Measurements from ENCODE around the gene LYRM1.
"Not testable (repeated sequence)": the region's sequence is repeated elsewhere in the genome, so short reads cannot be mapped to it uniquely, and the experiment has no call there.

LYRM1 gene, protein sequence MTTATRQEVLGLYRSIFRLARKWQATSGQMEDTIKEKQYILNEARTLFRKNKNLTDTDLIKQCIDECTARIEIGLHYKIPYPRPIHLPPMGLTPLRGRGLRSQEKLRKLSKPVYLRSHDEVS

DNA sequence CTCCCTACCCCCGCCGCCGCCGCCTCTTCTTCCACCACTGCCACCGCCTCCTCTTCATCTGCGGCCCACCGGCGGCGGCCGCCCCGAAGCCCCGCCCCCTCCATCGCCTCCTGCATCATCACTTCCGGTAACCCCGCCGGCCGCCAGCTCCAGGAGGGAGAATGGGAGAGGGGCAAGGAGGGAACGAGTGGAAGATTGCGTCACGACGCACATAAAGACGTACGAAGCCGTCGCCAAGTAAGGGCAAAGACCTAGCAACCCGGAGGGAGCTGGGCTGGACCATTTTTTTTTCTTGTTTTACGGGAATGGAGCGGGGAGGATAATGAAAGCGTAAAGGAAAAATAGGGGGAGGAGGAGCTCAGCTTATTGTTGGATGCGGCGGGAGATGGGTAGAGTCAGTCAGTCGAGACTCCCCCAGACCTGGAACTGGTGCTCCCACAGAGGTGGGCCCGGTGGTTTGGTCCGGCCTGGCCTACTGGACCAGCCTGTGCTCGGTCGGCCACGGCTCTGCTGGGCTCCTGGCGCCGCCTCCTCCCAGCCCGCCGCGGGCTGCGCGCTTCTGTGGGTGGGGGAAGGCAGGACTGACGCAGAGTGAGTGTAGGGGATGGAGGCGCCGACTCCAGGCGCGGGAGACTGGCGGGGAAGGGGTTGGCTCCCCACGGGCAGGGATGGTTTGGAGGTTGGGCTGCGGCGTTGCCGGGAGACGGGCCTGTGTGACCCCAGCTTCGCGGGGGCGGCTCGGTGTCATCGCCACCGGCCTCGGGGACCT, at the start of gene LYRM1, which contains the start of gene DCUN1D3:
TSS of gene LYRM1 (plus strand) at position 473 of the 769 bp plus-strand sequence. CDS start 14,785 bp downstream, outside the sequence.
TSS of gene DCUN1D3 (minus strand) at position 60 of the 769 bp plus-strand sequence. CDS start 37,820 bp downstream, outside the sequence.
- H3K9me3 ChIP-seq (ENCODE audit: control insufficient read depth, low read length), result no peaks in the 10 kb centered on the region
- H3K27me3 ChIP-seq (ENCODE audit: control insufficient read depth, insufficient read depth, low read length), result no peaks in the 10 kb centered on the region
- peak within 1 kb of the TSS; percentile 60 for H3K4me3 ChIP-seq (ENCODE audit: low read length)
- H3K36me3 ChIP-seq (ENCODE audit: control insufficient read depth, insufficient read depth, low read length), result no peaks in the 10 kb centered on the region
- peak within 1 kb of the TSS; percentile 93 for H3K9ac ChIP-seq (ENCODE audit: low read length)
- peaks cover 53% of the 10 kb centered on the region for H3K4me1 ChIP-seq (ENCODE audit: control insufficient read depth, insufficient read depth, low read length)

- H3K9ac ChIP-seq (ENCODE audit: low read length), result peak overlapping the region; percentile 26
- peaks cover 24% of the 10 kb centered on the region for H3K4me1 ChIP-seq (ENCODE audit: control insufficient read depth, insufficient read depth, low read length)
- H3K9me3 ChIP-seq (ENCODE audit: control insufficient read depth, low read length), result no peaks in the 10 kb centered on the region
- H3K4me3 ChIP-seq (ENCODE audit: low read length), result no peak overlapping the region
- no peaks in the 10 kb centered on the region for H3K27me3 ChIP-seq (ENCODE audit: control insufficient read depth, insufficient read depth, low read length)
- H3K36me3 ChIP-seq (ENCODE audit: control insufficient read depth, insufficient read depth, low read length), result no peaks in the 10 kb centered on the region
Measured at GRCh38 chr16:20850981-20851380, 49.6 kb upstream of the LYRM1 start.

DNA sequence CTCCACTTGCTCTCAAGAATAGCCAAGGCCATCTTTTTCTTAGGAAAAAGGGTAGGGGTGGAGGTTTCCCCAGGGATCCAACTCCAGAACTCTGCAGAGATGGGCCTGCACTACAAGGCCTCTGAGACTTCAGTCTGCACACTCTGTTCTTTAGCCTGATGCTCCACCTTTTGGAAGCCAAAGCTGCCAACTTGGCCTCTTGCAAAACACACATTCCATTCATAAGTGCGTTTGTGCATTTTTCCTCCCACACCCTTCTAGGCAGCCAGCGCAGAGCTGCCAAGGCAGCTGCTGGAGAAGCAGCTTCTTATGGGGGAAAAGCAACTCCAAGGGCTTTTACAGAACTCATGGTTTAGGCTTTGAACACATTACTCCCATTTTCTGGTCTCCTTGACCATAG, 49.0 kb upstream of the LYRM1 start:
- Histone ChIP-seq H3K36me3 (ENCODE audit: control insufficient read depth, insufficient read depth, low read length) (no peaks in the 10 kb centered on the region), H3K4me1 (ENCODE audit: control insufficient read depth, insufficient read depth, low read length) (peaks cover 24% of the 10 kb centered on the region), H3K27me3 (ENCODE audit: control insufficient read depth, insufficient read depth, low read length) (no peaks in the 10 kb centered on the region), H3K9ac (ENCODE audit: low read length) (peak overlapping the region; percentile 13), H3K9me3 (ENCODE audit: control insufficient read depth, low read length) (no peaks in the 10 kb centered on the region), H3K4me3 (ENCODE audit: low read length) (no peak overlapping the region)

DNA sequence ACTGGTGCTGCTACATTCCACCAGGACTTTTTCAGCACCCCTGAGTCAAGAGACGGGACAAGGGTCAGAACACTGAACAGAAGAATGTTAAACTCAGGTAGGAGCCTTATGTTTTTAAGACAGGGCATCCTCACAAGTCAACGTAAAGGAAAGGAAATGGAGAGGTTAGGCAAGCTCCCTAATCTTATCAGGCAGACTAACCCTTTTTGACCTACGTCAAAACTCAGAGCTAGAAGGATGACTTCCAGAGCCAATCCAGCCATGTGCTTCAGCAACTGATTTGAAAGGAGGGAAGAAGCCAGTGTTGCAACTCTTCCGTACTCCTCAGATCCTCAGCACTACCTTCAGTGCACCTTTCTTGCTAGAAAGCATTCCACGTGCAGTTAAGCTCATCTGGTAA, 47.4 kb upstream of the LYRM1 start:
- Histone ChIP-seq H3K4me3 (ENCODE audit: low read length) (no peak overlapping the region), H3K9me3 (ENCODE audit: control insufficient read depth, low read length) (no peaks in the 10 kb centered on the region), H3K4me1 (ENCODE audit: control insufficient read depth, insufficient read depth, low read length) (peaks cover 24% of the 10 kb centered on the region), H3K27me3 (ENCODE audit: control insufficient read depth, insufficient read depth, low read length) (no peaks in the 10 kb centered on the region), H3K36me3 (ENCODE audit: control insufficient read depth, insufficient read depth, low read length) (no peaks in the 10 kb centered on the region), H3K9ac (ENCODE audit: low read length) (no peak overlapping the region)

DNA sequence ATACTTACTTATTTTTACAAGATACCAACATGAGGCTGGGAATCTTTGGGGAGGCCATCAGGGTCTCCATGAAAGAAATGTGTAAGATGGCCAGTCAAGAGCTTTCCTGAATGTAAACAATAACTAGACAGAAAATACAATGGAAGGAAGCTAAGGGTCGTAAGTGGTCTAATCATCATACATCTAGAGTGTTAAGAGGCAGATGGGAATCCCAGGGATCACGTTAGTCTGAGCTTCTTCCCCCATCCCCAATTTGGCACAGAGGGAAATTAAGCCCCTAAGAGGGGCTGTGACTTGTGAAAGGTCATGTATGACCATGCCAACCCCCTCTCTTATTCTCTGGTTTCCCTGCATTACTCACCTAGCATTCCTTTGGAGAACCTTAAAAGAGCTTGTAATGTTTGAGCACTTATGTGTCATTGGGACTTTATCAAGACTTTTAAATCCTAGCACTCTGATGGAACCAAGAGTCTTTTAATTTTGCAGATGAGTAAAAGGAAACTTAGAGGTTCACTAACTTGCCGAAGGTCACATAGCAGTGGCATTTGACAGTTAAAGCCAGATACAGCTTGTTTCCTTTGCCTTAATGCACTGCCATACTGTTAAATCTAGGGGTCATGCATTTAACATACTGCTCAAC, 46.5 kb upstream of the LYRM1 start:
- Histone ChIP-seq H3K9ac (ENCODE audit: low read length) (no peak overlapping the region), H3K4me3 (ENCODE audit: low read length) (no peak overlapping the region), H3K9me3 (ENCODE audit: control insufficient read depth, low read length) (no peaks in the 10 kb centered on the region), H3K27me3 (ENCODE audit: control insufficient read depth, insufficient read depth, low read length) (no peaks in the 10 kb centered on the region), H3K4me1 (ENCODE audit: control insufficient read depth, insufficient read depth, low read length) (peaks cover 24% of the 10 kb centered on the region), H3K36me3 (ENCODE audit: control insufficient read depth, insufficient read depth, low read length) (no peaks in the 10 kb centered on the region)

DNA sequence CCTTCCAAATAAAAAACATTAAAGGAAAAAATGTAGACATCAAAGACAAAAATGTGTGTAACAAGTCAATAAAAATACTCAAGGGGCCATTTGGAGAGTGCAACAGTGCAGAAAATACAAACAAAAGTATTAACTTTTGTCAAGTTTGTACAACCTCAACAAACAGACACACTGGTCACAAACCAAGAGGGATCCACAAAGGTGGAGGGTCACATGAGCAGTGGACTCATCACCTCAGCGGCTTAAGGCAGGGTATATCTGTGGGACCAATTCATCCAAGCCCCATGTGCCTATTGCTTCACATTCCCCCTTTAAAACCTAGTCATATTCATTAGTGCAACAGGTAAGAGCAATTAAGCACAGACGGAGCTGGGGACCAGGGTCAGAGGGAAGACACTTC, 45.6 kb upstream of the LYRM1 start:
- Histone ChIP-seq H3K9me3 (ENCODE audit: control insufficient read depth, low read length) (no peaks in the 10 kb centered on the region), H3K27me3 (ENCODE audit: control insufficient read depth, insufficient read depth, low read length) (no peaks in the 10 kb centered on the region), H3K9ac (ENCODE audit: low read length) (no peak overlapping the region), H3K4me1 (ENCODE audit: control insufficient read depth, insufficient read depth, low read length) (peaks cover 22% of the 10 kb centered on the region), H3K36me3 (ENCODE audit: control insufficient read depth, insufficient read depth, low read length) (no peaks in the 10 kb centered on the region), H3K4me3 (ENCODE audit: low read length) (no peak overlapping the region)

DNA sequence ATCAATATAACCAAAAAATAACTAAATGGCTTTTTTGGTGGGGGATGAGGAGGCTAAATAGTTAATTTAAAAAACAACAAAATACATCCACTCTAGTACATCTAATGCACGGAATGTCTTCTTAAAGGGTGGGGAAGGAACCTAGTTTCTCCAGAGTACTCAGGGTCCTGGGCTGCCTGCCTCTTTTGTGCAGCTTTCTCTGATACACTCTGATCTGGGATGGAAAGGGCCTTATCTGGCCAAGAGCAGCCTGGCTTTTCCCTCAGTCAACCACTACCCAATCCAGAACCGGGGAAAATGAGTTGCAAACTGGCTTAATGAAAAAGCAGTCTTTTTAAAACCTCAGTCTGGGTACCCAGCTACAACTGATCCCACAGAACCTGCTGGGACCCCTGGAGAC, 43.3 kb upstream of the LYRM1 start:
- no peaks in the 10 kb centered on the region for H3K9me3 ChIP-seq (ENCODE audit: control insufficient read depth, low read length)
- H3K27me3 ChIP-seq (ENCODE audit: control insufficient read depth, insufficient read depth, low read length), result no peaks in the 10 kb centered on the region
- no peak overlapping the region for H3K4me3 ChIP-seq (ENCODE audit: low read length)
- no peaks in the 10 kb centered on the region for H3K36me3 ChIP-seq (ENCODE audit: control insufficient read depth, insufficient read depth, low read length)
- H3K9ac ChIP-seq (ENCODE audit: low read length), result no peak overlapping the region
- peaks cover 5% of the 10 kb centered on the region for H3K4me1 ChIP-seq (ENCODE audit: control insufficient read depth, insufficient read depth, low read length)

- H3K36me3 ChIP-seq (ENCODE audit: control insufficient read depth, insufficient read depth, low read length), result no peaks in the 10 kb centered on the region
- H3K4me1 ChIP-seq (ENCODE audit: control insufficient read depth, insufficient read depth, low read length), result no peaks in the 10 kb centered on the region
- no peaks in the 10 kb centered on the region for H3K27me3 ChIP-seq (ENCODE audit: control insufficient read depth, insufficient read depth, low read length)
- H3K9me3 ChIP-seq (ENCODE audit: control insufficient read depth, low read length), result no peaks in the 10 kb centered on the region
- no peak overlapping the region for H3K9ac ChIP-seq (ENCODE audit: low read length)
- no peak overlapping the region for H3K4me3 ChIP-seq (ENCODE audit: low read length)
Measured at GRCh38 chr16:20859229-20859628, 41.3 kb upstream of the LYRM1 start.

DNA sequence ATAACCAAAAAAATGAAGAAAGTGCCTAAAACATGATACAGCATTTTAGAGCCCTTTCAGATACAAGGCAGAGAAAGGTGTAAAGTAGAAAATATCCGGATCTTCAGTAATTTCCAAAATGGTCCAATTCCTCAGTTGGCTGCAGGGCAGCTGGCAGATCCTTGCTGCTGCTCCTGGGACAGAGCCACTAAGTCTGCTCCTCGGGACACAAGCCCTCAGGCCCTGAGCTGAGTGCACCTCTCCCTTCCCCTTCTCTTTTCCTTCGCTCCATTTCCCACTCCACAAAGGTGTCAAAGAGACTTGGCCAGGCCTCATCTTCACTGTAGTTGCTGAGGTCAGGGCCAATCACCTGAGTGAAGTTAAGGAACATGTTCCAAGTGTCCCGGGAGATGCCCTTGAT, 40.9 kb upstream of the LYRM1 start:
- H3K9ac ChIP-seq (ENCODE audit: low read length), result no peak overlapping the region
- H3K36me3 ChIP-seq (ENCODE audit: control insufficient read depth, insufficient read depth, low read length), result no peaks in the 10 kb centered on the region
- H3K4me3 ChIP-seq (ENCODE audit: low read length), result no peak overlapping the region
- H3K9me3 ChIP-seq (ENCODE audit: control insufficient read depth, low read length), result no peaks in the 10 kb centered on the region
- H3K27me3 ChIP-seq (ENCODE audit: control insufficient read depth, insufficient read depth, low read length), result no peaks in the 10 kb centered on the region
- H3K4me1 ChIP-seq (ENCODE audit: control insufficient read depth, insufficient read depth, low read length), result no peaks in the 10 kb centered on the region

DNA sequence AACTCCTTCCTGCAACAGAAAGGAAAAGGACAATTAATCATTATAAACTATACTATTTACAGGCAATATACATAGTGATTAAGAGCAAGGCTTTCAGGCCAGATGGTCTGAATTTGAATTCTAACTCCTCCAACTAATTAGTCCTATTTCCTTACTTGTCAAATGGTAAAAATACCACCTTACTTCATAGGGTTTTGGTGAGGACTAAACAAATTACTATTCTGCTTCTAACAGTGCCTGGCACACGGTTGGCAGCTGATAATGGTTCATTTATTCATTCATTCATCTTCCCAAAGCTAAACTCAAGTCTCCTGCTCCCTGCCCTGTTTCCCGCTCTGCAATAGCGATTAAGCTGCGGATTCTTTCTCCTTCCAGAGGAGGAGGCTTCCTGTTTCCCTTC, 40.2 kb upstream of the LYRM1 start:
- no peak overlapping the region for H3K9ac ChIP-seq (ENCODE audit: low read length)
- peaks cover 1% of the 10 kb centered on the region for H3K4me1 ChIP-seq (ENCODE audit: control insufficient read depth, insufficient read depth, low read length)
- H3K27me3 ChIP-seq (ENCODE audit: control insufficient read depth, insufficient read depth, low read length), result no peaks in the 10 kb centered on the region
- no peaks in the 10 kb centered on the region for H3K36me3 ChIP-seq (ENCODE audit: control insufficient read depth, insufficient read depth, low read length)
- no peaks in the 10 kb centered on the region for H3K9me3 ChIP-seq (ENCODE audit: control insufficient read depth, low read length)
- no peak overlapping the region for H3K4me3 ChIP-seq (ENCODE audit: low read length)

GRCh38 chr16:20860995-20861394, 39.6 kb upstream of the LYRM1 start:
- H3K4me3 ChIP-seq (ENCODE audit: low read length); H3K9me3 ChIP-seq (ENCODE audit: control insufficient read depth, low read length); H3K36me3 ChIP-seq (ENCODE audit: control insufficient read depth, insufficient read depth, low read length); H3K9ac ChIP-seq (ENCODE audit: low read length); H3K4me1 ChIP-seq (ENCODE audit: control insufficient read depth, insufficient read depth, low read length); H3K27me3 ChIP-seq (ENCODE audit: control insufficient read depth, insufficient read depth, low read length): not testable (repeated sequence)

DNA sequence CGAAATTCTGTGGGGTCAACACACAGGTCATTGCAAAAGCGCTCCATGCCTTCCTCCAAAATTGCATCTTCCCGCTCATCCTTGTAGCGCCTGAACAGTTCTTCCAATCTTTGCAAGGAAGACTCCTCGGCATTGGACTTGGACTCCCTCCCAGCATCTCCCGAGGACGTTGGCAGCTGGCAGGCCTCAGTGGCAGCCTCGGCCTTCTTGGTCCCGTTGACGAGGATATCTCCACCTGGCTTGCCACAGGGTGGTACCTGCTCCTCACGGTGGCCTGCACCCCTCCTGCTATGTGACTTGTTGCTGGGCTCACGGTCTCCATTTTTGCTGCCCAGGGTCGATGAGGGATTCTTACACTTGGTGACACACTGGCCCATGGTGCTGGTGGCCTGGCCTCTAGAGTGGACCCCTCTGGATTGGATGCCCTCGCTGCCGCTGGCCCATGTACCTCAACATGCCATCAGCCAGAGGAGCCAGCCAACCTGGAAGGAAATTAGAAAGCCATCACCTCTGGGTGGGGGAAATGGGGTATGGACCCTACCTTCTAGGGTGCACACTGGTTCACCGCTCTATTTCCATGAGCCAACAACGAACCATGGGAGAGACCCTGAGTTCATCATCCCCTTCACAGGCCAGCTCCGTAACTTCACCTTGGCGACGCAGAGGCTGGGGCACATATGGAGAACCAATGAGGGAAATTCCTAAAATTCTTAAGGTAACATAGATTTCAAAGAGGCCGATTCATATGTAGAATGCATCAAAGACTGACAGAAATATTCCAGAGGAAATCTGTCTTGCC, 38.2 kb upstream of the LYRM1 start:
- H3K4me3 ChIP-seq (ENCODE audit: low read length), result no peak overlapping the region
- H3K36me3 ChIP-seq (ENCODE audit: control insufficient read depth, insufficient read depth, low read length), result no peaks in the 10 kb centered on the region
- no peaks in the 10 kb centered on the region for H3K9me3 ChIP-seq (ENCODE audit: control insufficient read depth, low read length)
- H3K9ac ChIP-seq (ENCODE audit: low read length), result no peak overlapping the region
- H3K27me3 ChIP-seq (ENCODE audit: control insufficient read depth, insufficient read depth, low read length), result no peaks in the 10 kb centered on the region
- peaks cover 21% of the 10 kb centered on the region for H3K4me1 ChIP-seq (ENCODE audit: control insufficient read depth, insufficient read depth, low read length)
